GM13977 (cell line): ENCODE measurements around the gene C20orf204.
"Not testable (repeated sequence)": the region's sequence is repeated elsewhere in the genome, so short reads cannot be mapped to it uniquely, and the experiment has no call there.

Experiments used
- DNase-seq: peaks from one replicate; pipeline ENCODE4 v3.0.0; 2012; ENCODE audit warnings: low spot score
- in situ Hi-C: fragments of 300-500 bp; cut with MboI; formaldehyde crosslinking; loops from one replicate; pipeline ENCODE4 v1.12.0; 2022; ENCODE audit warnings: low sequenced_read_pairs, low pct_unique_long_range_greater_than_20kb, mixed read lengths, inconsistent platforms; ENCODE audit not compliant: unreplicated experiment
- TF ChIP-seq, protein P1 (sequence below): IDR thresholded peaks from 2 replicates; pipeline ENCODE4 v1.5.1; 2012; ENCODE audit warnings: mild to moderate bottlenecking, control low read depth; ENCODE audit not compliant: insufficient read depth; ENCODE audit errors: extremely low read depth, missing control alignments

C20orf204 gene

DNA sequence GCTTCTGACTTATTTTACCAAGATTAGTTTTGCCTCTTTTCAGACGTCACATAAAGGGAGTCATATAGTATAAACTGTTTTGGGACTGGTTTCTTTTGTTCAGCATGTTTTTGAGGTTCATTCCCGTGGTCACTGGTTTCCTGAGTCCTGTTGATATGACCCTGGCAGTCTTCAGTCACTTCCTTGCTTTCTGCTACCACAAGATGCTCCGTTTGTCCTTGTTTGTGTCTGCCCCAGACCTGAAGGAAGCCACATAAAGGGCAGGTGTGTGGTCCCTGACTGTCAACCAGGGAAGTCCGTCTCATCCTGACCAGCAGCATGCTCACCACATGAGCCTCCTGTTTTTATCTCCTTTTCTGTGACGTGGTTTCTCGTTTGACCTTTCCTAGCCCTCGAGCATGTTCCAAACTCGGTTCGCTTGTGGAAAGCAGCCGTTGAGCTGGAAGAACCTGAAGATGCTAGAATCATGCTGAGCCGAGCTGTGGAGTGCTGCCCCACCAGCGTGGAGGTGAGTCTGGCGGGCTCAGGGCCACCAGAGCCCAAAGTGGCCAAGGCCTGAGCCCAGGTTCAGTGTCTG, 26.1 kb upstream of the C20orf204 start:
- DNase-seq, result no peak
- in situ Hi-C loops, result no loop called here
- TF ChIP-seq, protein P1, sequence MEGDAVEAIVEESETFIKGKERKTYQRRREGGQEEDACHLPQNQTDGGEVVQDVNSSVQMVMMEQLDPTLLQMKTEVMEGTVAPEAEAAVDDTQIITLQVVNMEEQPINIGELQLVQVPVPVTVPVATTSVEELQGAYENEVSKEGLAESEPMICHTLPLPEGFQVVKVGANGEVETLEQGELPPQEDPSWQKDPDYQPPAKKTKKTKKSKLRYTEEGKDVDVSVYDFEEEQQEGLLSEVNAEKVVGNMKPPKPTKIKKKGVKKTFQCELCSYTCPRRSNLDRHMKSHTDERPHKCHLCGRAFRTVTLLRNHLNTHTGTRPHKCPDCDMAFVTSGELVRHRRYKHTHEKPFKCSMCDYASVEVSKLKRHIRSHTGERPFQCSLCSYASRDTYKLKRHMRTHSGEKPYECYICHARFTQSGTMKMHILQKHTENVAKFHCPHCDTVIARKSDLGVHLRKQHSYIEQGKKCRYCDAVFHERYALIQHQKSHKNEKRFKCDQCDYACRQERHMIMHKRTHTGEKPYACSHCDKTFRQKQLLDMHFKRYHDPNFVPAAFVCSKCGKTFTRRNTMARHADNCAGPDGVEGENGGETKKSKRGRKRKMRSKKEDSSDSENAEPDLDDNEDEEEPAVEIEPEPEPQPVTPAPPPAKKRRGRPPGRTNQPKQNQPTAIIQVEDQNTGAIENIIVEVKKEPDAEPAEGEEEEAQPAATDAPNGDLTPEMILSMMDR, result no peak

DNA sequence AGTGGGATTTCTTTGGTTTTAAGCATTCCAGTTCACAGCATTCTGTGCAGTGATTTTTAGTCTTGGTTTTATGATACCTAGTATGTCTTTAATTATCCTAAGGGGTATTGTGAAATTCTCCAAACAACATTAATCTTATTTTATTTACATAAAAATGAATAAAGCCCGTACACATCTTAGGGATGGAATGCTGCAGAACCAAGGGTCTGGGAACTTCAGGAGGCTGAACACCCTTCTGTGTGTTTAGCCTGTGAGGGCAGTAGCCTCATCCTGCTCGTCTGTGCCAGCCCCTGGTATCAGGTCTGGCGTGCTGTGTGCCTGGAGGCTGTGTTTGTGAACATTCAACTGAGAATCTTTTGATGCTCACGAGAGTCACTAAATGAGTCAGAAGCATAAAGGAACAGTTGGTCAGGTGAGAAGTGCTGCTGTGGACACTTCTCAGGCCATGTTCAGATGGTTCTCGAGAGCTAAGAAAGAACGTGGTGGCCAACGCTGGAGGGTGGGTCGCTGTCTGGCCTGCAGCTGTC, 25.2 kb upstream of the C20orf204 start:
- no peak for DNase-seq
- TF ChIP-seq, protein P1, result no peak
- in situ Hi-C loops, result no loop called here

DNA sequence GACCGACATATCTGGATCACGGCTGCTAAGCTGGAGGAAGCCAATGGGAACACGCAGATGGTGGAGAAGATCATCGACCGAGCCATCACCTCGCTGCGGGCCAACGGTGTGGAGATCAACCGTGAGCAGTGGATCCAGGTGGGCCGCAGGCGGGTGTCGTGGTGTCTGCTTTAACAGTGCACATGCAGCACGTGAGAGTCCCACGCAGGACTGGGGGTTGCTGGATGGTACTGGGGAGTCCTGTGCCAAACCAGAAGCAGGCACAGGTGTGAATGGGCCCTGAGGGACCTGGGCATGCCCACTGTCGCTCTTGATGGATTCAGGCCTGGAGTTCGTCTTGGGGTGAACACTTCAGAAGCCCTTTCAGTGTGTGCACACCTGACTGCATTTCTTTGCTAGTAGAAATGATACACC, 24.6 kb upstream of the C20orf204 start:
- TF ChIP-seq, protein P1, result no peak
- DNase-seq, result no peak
- in situ Hi-C loops, result no loop called here

DNA sequence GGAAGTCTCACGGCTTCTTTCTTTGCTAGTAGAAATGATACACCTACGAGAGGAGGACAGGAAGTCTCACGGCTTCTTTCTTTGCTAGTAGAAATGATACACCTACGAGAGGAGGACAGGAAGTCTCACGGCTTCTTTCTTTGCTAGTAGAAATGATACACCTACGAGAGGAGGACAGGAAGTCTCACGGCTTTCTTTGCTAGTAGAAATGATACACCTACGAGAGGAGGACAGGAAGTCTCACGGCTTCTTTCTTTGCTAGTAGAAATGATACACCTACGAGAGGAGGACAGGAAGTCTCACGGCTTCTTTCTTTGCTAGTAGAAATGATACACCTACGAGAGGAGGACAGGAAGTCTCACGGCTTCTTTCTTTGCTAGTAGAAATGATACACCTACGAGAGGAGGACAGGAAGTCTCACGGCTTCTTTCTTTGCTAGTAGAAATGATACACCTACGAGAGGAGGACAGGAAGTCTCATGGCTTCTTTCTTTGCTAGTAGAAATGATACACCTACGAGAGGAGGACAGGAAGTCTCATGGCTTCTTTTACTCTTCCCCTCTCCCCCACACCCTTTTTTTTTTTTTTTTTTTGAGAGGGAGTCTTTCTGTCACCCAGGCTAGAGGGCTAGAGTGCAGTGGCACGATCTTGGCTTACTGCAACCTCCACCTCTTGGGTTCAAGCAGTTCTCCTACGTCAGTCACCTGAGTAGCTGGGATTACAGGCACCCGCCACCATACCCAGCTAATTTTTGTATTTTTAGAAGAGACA, 23.4 kb upstream of the C20orf204 start:
- in situ Hi-C loops, result not testable (repeated sequence)

DNA sequence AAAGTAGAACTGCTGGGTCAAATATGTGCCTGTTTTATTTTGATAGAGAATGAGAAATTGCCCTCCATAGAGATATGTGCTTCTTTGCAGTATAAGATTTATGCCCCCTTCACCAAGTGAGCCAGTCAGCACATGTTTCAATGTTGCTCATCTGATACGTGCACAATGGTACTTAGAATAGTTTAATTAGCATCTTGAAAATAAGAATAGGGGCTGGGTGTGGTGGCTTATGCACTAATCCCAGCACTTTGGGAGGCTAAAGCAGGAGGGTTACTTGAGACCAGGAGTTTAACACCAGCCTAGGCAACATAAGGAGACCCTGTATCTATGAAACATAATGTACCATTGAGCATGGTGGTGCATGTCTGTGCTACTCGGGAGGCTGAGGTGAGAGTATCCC, 20.3 kb upstream of the C20orf204 start:
- TF ChIP-seq, protein P1, result no peak
- DNase-seq, result no peak
- in situ Hi-C loops, result no loop called here

More for the DNA sequence above, 23.4 kb upstream of the C20orf204 start:
- DNase-seq, result not testable (repeated sequence)

DNA sequence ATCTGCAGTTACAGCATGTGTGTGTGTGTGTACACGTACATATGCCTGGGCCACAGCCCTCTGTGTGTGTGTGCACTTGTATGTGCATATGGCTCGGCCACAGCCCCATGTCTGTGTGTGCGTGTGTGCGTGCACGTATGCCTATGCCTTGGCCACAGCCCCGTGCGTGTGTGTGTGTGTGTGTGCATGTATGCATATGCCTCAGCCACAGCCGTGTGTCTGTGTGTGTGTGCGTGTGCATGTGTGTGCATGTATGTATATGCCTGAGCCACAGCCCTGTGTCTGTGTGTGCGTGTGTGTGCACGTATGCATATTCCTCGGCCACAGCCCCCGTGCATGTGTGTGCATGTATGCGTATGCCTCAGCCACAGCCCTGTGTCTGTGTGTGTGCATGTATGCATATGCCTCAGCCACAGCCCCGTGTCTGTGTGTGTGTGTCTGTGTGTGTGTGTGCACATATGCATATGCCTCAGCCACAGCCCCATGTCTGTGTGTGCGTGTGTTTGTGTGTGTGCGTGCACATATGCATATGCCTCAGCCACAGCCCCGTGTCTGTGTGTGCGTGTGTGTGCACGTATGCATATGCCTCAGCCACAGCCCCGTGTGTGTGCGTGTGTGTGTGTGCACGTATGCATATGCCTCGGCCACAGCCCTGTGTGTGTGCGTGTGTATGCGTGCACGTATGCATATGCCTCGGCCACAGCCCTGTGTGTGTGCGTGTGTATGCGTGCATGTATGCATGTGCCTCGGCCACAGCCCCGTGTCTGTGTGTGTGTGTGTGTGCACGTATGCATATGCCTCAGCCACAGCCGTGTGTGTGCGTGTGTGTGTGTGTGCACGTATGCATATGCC, 14.6 kb upstream of the C20orf204 start:
- in situ Hi-C loops, result no loop called here
- TF ChIP-seq, protein P1, result no peak
- no peak for DNase-seq
